ENCODE measurements around the gene MAGI3. TPM values are rescaled to one million over a fixed set of nuclear protein-coding genes. Genes with fewer than 3 reads are reported as not detected.

Gene MAGI3
- total and polyA plus RNA-seq, 2 donors (not counting 1 experiment from before 2014, with no cell fraction given) = 0.30 to 0.67 TPM

- Histone ChIP-seq H3K4me3 (ENCODE audit: control extremely low read depth in 1 of 5, extremely low read depth in 1 of 5, insufficient read depth in 1 of 5, low read depth in 2 of 5, low read length in 4 of 5) (no peak overlapping the region), H3K27ac (ENCODE audit: low read length in 2 of 2) (no peak overlapping the region), H3K4me2 (replicated peaks; ENCODE audit: low read depth, low read length, poor library complexity, severe bottlenecking) (no peak overlapping the region), H3K4me1 (ENCODE audit: control insufficient read depth in 2 of 2, insufficient read depth in 2 of 2, low read length in 2 of 2) (no peaks in the 10 kb centered on the region), H3K27me3 (replicated peaks in 1 of 4; ENCODE audit: control extremely low read depth in 1 of 4, control insufficient read depth in 3 of 4, insufficient read depth in 4 of 4, low read length in 3 of 4) (no peaks in the 10 kb centered on the region), H3K9me3 (ENCODE audit: control extremely low read depth in 1 of 3, control insufficient read depth in 2 of 3, insufficient read depth in 1 of 3, low read length in 2 of 3) (no peaks in the 10 kb centered on the region), H3K9ac (ENCODE audit: low read length) (no peak overlapping the region), H3K79me2 (ENCODE audit: control insufficient read depth, insufficient read depth, low read length) (no peaks in the 10 kb centered on the region), H4K20me1 (ENCODE audit: control insufficient read depth, insufficient read depth, low read length, poor library complexity, severe bottlenecking) (no peaks in the 10 kb centered on the region), H3K36me3 (replicated peaks in 1 of 2; ENCODE audit: control extremely low read depth in 1 of 2, control insufficient read depth in 1 of 2, extremely low read depth in 1 of 2, insufficient read depth in 2 of 2, low read length in 1 of 2) (no peaks in the 10 kb centered on the region), H2AFZ (ENCODE audit: insufficient read depth, low read depth, low read length, poor library complexity, severe bottlenecking) (no peak overlapping the region)
- CTCF ChIA-PET = interaction anchor here (0.6 to 0.8 kb wide), 2 partner anchors 294 to 966 kb away, joined by 3 to 6 read pairs; no protein-coding TSS in a partner anchor
- Mint-ChIP-seq H3K27me3 (no peaks in the 10 kb centered on the region), H3K27ac (no peak overlapping the region), H3K4me1 (no peaks in the 10 kb centered on the region), H3K9me3 (ENCODE audit: insufficient read depth) (no peaks in the 10 kb centered on the region), H3K4me3 (no peak overlapping the region)
- ATAC-seq (ENCODE audit: low read depth) (no peak), DNase-seq (no peak)
- no peak for TF ChIP-seq CTCF (IDR thresholded peaks at IDR 0.05)
- TF ChIP-seq EZH2 (IDR thresholded peaks at IDR 0.05; ENCODE audit: borderline replicate concordance, insufficient read depth, low read depth, low read length, poor library complexity, severe bottlenecking) = no peak
- WGBS (ENCODE audit: insufficient coverage) = 100% methylated on average over 1 of the region's 7 CpGs
- intact Hi-C loops (cut with micrococcal nuclease) = no loop called here
- POLR2A ChIA-PET = no interaction called here
Observed at GRCh38 chr1:113681596-113682337, 291.5 kb downstream of the MAGI3 start.

- intact Hi-C loops (cut with micrococcal nuclease) = no loop called here
- H3K9me3 Mint-ChIP-seq (ENCODE audit: insufficient read depth) = no peaks in the 10 kb centered on the region
- Histone ChIP-seq H3K79me2 (ENCODE audit: control insufficient read depth, insufficient read depth, low read length) (no peaks in the 10 kb centered on the region), H3K9me3 (ENCODE audit: control extremely low read depth in 1 of 3, control insufficient read depth in 2 of 3, insufficient read depth in 1 of 3, low read length in 2 of 3) (no peaks in the 10 kb centered on the region), H2AFZ (ENCODE audit: insufficient read depth, low read depth, low read length, poor library complexity, severe bottlenecking) (no peak overlapping the region), H3K27me3 (replicated peaks in 1 of 4; ENCODE audit: control extremely low read depth in 1 of 4, control insufficient read depth in 3 of 4, insufficient read depth in 4 of 4, low read length in 3 of 4) (no peaks in the 10 kb centered on the region), H3K4me2 (replicated peaks; ENCODE audit: low read depth, low read length, poor library complexity, severe bottlenecking) (no peak overlapping the region), H3K9ac (ENCODE audit: low read length) (no peak overlapping the region), H3K4me3 (ENCODE audit: control extremely low read depth in 1 of 5, extremely low read depth in 1 of 5, insufficient read depth in 1 of 5, low read depth in 2 of 5, low read length in 4 of 5) (no peak overlapping the region), H3K36me3 (replicated peaks in 1 of 2; ENCODE audit: control extremely low read depth in 1 of 2, control insufficient read depth in 1 of 2, extremely low read depth in 1 of 2, insufficient read depth in 2 of 2, low read length in 1 of 2) (no peaks in the 10 kb centered on the region), H3K27ac (ENCODE audit: low read length in 2 of 2) (no peak overlapping the region), H4K20me1 (ENCODE audit: control insufficient read depth, insufficient read depth, low read length, poor library complexity, severe bottlenecking) (no peaks in the 10 kb centered on the region), H3K4me1 (ENCODE audit: control insufficient read depth in 2 of 2, insufficient read depth in 2 of 2, low read length in 2 of 2) (no peaks in the 10 kb centered on the region)
- WGBS (ENCODE audit: insufficient coverage) = 93% methylated on average over 5 of the region's 8 CpGs
- no peak overlapping the region for H3K27ac Mint-ChIP-seq
- CTCF ChIA-PET = no interaction called here
- TF ChIP-seq EZH2 (IDR thresholded peaks at IDR 0.05; ENCODE audit: borderline replicate concordance, insufficient read depth, low read depth, low read length, poor library complexity, severe bottlenecking) = no peak
- TF ChIP-seq CTCF (IDR thresholded peaks at IDR 0.05) = no peak
- POLR2A ChIA-PET = no interaction called here
- ATAC-seq (ENCODE audit: low read depth) = no peak
- H3K4me1 Mint-ChIP-seq = no peaks in the 10 kb centered on the region
- DNase-seq = no peak
- H3K4me3 Mint-ChIP-seq = no peak overlapping the region
- no peaks in the 10 kb centered on the region for H3K27me3 Mint-ChIP-seq
Observed at GRCh38 chr1:113683384-113684152, 293.3 kb downstream of the MAGI3 start.

All from B cell (primary cell).